GM18519 (cell line): ENCODE results near the gene PFKP.
"Not testable (repeated sequence)": the region's sequence is repeated elsewhere in the genome, so short reads cannot be mapped to it uniquely, and the experiment has no call there.

Source experiments
- ATAC-seq: cut with Tn5 transposase; IDR thresholded peaks from one replicate; pipeline ENCODE4 v1.9.1; 2021; ENCODE audit warnings: mild to moderate bottlenecking, moderate library complexity; ENCODE audit not compliant: unreplicated experiment, low FRiP score

PFKP gene

GRCh38 chr10:3046210-3046779 lies 21.1 kb upstream of the PFKP start:
- ATAC-seq: no peak

DNA sequence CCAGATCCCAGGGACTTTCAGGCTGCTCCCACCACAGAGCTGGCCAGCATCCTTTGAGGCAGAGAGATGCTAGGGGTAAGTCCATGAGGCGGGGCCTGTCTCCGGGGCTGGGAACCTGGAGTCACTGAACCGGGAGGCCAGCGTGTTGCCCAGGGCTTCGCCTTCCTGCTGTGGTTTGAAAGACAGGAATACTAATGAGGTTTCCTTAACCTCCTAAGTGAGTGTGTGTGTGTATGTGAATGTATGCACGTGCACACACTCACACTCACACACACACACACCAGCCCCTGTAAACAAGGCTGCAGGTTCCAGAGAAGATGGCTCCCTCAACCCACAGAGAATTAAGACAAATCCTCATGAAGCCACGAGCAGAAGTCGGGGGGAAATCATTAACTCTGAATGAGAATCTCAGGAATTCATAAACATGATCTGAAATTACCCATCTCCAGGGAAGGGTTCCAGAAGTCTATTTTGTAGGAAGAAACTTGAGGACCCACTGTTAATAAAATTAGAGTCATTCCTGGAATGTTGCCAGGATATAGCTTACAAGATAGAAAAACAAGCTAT lies 20.3 kb upstream of the PFKP start:
- no peak for ATAC-seq

DNA sequence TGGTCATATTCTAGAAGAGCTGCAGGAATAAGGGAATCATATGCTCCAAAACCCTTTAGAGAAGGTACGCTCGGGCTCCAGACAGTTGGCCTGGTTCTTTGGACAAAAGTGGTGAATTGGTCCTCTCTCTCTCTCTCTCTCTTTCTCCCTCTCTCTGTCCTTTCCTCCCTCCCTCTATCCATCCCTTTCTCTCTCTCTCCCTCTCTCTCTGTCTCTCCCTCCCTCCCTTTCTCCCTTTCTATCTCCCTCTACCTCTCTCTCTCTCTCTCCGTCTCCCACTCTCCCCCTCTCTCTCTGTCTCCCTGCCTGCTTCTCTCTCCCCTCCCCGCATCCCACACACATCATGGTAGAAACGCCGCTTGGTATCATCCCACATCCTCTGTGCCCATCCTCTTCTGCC lies 19.8 kb upstream of the PFKP start:
- no peak for ATAC-seq

GRCh38 chr10:3048119-3049019 lies 19.0 kb upstream of the PFKP start:
- ATAC-seq: no peak

DNA sequence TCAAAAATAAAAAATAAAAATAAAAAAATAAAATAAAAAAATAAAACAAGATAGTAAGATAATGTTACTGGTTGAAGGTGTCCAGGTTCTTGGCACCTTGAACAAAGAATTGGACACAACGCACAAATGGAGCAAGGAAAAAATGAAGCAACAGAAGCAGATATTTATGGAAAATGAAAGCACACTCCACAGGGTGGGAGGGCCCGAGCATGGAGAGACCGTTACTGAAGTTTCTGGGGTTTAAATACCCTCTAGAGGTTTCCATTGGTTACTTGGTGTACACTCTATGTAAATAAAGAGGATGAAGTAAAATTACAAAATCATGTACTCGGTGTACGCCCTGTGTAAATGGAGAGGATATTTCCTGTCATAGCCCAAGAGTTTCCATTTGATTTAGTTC lies 15.7 kb upstream of the PFKP start:
- no peak for ATAC-seq

DNA sequence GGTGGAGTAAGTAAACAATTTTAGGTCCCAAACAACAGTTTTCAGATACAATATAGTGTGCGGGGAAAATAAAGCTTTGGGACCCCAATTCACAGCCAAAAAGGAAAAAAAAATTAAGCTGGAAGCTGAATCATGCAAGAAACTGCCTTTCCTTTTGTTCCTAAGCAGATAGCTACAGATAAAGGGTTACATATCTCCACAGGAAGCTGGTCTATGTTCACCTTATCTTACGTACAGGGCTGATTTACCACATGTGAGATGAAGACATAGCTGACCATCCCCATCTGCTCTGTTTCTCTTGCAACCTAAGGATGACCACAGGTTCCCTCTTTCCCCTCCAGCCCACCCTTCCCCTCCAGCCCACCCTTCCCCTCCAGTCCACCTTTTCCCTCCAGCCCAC lies 14.2 kb upstream of the PFKP start:
- no peak for ATAC-seq

DNA sequence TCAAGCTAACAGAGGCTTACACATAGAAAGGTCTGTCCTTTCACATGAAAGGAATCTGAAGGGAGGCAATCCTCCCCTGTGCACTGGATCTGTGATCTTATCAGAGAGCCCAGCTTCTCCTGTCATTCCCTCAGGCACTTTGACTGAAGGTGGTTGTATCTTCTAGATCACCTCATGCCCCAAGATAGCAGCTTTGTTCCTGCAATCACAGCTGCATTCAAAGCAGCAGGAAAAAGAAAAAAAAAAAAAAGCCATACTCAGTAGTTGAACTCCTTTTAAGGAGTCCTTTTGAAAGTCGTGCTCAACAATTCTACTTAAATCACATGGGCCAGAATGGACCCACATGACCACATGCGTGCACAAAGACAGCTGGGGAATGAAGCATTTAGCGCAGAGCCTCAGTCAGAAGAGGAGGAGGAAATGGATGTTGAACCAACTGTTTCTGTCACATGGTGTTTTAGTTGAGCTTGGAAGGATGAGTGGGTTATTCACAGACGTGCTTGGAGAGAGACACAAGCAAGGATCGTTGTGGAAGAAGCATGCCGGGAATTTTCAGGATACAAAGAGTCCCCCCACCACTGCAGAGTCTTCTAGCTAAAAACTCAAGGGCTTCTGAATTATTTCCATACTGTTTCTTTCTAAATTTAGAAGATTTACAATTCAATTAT lies 13.0 kb upstream of the PFKP start:
- ATAC-seq: no peak

DNA sequence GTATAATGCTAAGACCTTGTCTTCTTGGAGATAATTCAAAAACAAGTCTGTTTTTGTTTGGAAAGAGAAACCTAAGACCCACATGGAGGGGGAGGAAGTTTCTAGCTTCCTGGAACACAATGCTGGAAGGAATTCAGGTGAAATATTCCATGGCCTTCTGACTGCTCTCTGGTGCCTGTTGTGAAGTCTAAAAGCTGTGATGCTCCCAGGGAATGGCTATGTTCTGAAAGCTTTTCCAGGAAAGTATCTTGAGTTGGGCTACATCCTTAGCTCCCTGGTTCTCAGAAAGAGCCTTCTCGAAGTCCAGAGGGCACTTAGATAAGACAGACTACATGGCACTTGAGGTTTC lies 12.5 kb upstream of the PFKP start:
- ATAC-seq: no peak

- ATAC-seq: no peak
Observed at GRCh38 chr10:3056280-3057037, 10.9 kb upstream of the PFKP start.

DNA sequence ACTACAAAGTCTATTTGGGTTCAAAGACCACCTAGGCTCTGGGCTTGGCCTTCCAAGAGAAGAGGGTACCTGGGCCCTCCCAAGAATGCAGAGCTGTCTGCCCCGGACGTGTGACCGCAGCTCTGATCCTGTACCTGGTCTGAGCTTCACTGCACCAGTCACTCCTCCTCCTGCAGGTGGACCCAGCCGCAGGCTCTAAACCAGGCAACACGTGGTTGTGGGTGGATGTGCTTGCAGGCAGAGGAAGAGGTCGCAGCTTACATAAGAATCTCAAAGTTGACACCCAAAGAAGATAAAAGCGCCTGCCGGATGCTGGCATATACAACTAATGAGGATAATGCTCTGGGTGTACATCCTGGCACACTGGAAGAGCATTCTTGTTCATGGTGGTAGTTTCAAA lies 9.4 kb upstream of the PFKP start:
- no peak for ATAC-seq

- ATAC-seq: no peak
Observed at GRCh38 chr10:3059974-3060373, 7.4 kb upstream of the PFKP start.

- ATAC-seq: no peak
Observed at GRCh38 chr10:3060481-3060889, 6.9 kb upstream of the PFKP start.

DNA sequence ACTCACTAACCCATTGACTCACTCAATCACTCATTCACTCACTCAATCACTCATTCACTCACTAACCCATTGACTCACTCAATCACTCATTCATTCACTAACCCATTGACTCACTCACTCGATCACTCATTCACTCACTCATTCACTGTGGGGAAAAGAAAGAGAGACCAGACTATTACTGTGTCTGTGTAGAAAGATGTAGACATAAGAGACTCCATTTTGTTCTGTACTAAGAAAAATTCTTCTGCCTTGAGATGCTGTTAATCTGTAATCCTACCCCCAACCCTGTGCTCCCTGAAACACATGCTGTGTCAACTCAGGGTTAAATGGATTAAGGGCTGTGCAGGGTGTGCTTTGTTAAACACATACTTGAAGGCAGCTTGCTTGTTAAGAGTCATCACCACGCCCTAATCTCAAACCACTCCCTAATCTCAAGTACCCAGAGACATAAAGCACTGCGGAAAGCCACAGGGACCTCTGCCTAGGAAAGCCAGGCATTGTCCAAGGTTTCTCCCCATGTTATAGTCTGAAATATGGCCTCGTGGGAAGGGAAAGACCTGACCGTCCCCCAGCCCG lies 5.9 kb upstream of the PFKP start:
- ATAC-seq: not testable (repeated sequence)

DNA sequence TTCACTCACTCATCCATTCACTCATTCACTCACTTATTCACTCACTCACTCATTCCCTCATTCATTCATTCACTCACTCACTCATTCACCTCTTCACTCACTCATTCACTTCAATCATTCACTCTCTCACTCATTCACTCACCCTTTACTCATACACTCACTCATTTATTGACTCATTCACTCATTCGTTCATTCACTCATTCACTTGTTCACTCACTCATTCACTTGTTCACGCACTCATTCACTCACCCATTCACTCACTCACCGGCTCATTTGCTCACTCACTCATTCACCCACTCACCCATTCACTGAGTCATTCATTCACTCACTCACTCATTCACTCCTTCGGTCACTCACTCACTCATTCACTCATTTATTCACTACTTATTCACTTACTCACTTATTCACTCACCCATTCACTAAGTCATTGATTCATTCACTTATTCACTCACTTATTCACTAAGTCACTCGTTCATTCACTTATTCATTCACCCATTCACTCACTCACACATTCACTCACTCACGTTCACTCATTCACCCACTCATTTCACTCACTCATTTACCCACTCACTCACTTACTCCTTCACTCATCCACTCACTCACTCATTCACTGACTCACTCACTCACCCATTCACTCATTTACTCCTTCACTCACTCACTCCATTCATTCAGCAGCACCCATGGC lies 4.7 kb upstream of the PFKP start:
- ATAC-seq: no peak

DNA sequence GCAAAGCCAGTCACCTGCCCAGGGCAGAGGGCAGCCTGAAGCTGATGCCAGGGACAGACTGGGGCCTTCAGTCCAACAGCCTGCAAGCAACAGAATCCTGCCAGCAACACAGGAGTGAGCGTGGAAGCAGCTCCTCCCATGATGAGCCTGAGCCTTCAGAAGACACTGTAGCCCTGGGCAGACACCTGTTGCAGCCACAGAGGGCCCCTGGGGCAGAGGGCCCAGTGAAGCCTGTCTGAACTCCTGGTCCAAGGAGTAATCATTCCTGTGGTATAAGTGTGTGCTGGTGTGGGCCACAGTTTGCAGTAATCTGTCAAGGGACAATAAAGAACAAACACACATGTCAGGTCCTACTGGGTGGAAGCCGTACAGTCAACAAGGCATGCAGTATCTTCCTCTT lies 2.9 kb upstream of the PFKP start:
- ATAC-seq: no peak

- no peak for ATAC-seq
Observed at GRCh38 chr10:3065622-3066021, 1.7 kb upstream of the PFKP start.

DNA sequence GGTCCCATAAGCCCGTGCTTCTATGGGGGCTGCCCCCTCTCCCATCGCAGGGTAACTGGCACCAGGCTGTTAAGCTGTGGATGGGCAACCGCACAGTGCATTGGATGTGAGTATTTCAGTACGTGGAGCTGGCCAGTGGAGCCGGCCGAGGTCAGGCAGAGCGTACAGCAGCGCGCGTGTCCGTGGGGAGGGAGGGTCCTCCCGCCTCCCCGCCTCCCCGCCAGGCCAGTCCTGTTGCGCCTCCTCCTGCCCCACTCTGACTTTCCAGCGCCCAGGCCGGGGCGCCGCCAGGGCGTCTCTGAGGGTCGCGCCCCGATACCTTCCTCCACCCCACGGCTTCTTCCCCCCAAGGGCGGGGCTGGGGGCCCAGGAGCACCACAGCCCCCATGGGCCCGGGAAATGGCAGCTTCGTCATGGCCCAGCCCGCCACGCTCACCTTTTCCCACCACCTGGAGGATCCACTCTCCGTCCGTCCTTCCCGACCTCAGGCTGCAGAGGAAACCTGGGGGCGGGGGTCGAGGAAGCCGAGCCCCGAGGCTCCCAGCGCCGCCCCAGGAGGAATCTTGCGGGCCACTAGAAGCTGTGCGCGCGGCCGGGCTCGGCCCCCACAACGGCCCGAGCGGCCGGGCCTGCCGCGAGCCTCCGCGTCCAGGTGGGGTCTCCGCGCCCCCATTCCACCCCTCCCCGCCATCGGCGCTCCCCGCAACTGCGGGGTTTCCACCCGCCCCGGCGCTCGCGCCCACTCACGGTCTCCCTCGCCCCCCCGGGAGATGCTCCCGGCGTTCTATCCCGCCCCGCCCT lies 831 bp upstream of the PFKP start:
- no peak for ATAC-seq

GRCh38 chr10:3067859-3068179 lies 471 bp downstream of the PFKP start:
- no peak for ATAC-seq
